NCI-H2107 treated with DMSO at 0.1 percent for 48 hours (cell line): ENCODE results near the gene OLA1.

Source experiments
- DNase-seq: peaks from one replicate; lab custom pipeline; 2025; ENCODE audit not compliant: unreplicated experiment; lab: John Stamatoyannopoulos, UW

The OLA1 gene

GRCh38 chr2:174038462-174038861, 209.9 kb downstream of the OLA1 start:
- no peak for DNase-seq

GRCh38 chr2:174036825-174037224, 211.5 kb downstream of the OLA1 start:
- DNase-seq: no peak

- DNase-seq: no peak
Observed at GRCh38 chr2:174035981-174036742, 212.2 kb downstream of the OLA1 start.

GRCh38 chr2:174035117-174035635, 213.2 kb downstream of the OLA1 start:
- no peak for DNase-seq

GRCh38 chr2:174033163-174033550, 215.2 kb downstream of the OLA1 start:
- DNase-seq: no peak

GRCh38 chr2:174031226-174031625, 217.1 kb downstream of the OLA1 start:
- no peak for DNase-seq

GRCh38 chr2:174028935-174029334, 219.4 kb downstream of the OLA1 start:
- DNase-seq: no peak

GRCh38 chr2:174027956-174028355, 220.4 kb downstream of the OLA1 start:
- DNase-seq: no peak

- DNase-seq: no peak
Observed at GRCh38 chr2:174026122-174026845, 222.0 kb downstream of the OLA1 start.

GRCh38 chr2:174025271-174026121, 222.8 kb downstream of the OLA1 start:
- DNase-seq: no peak

- no peak for DNase-seq
Observed at GRCh38 chr2:174024524-174025270, 223.6 kb downstream of the OLA1 start.

- no peak for DNase-seq
Observed at GRCh38 chr2:174023591-174024523, 224.5 kb downstream of the OLA1 start.
